Left lung (tissue), 10 donors: Measurements from ENCODE around the gene TAS2R40. TPM values are rescaled to one million over a fixed set of nuclear protein-coding genes. Genes with fewer than 3 reads are reported as not detected.

ENCODE experiments used
- ATAC-seq: fragments of 200-7000 bp; cut with Tn5 transposase; one replicate; pipeline ENCODE4 v1.9.1; 2020; ENCODE audit warnings: moderate library complexity
- DNase-seq, 4 donors: peaks; one replicate each; pipeline ENCODE4 v3.0.0-alpha.2; 2013 to 2020
- H3K27ac ChIP-seq, 2 donors: fragments of 200-600 bp; sonication (generic) in 1 of 2; one replicate each; pipeline versions ENCODE4 v1.5.0 to v1.8.0; 2020 to 2021
- H3K27me3 ChIP-seq, 2 donors: fragments of 200-600 bp; sonication (generic) in 1 of 2; one replicate each; pipeline versions ENCODE4 v1.5.0 to v1.8.0; 2020 to 2021
- H3K36me3 ChIP-seq, 2 donors: fragments of 200-600 bp; sonication (generic) in 1 of 2; one replicate each; pipeline versions ENCODE4 v1.5.0 to v1.8.0; 2020 to 2021
- H3K4me1 ChIP-seq, 2 donors: fragments of 200-600 bp; one replicate each; pipeline ENCODE4 v1.8.0; 2021
- H3K4me3 ChIP-seq, 2 donors: fragments of 200-600 bp; sonication (generic) in 1 of 2; one replicate each; pipeline versions ENCODE4 v1.5.0 to v1.8.0; 2020 to 2021; ENCODE audit warnings: mild to moderate bottlenecking in 1 of 2
- H3K9me3 ChIP-seq, 2 donors: fragments of 200-600 bp; sonication (generic) in 1 of 2; one replicate each; pipeline versions ENCODE4 v1.5.0 to v1.8.0; 2020 to 2021
- CTCF ChIP-seq, 2 donors: fragments of 200-600 bp; sonication (generic) in 1 of 2; IDR thresholded peaks; one replicate each; pipeline versions ENCODE4 v1.5.0 to v1.8.0; 2021; ENCODE audit warnings: antibody characterized with exemption in 2 of 2
- intact Hi-C, 2 donors: fragments of 100-400 bp; cut with DNase I; formaldehyde crosslinking; loops; one replicate each; pipeline versions ENCODE4 v1.11.2 to v1.14.2; 2022
- polyA plus RNA-seq, 6 donors: library from polyadenylated mRNA; unstranded; fragments of 120-200 nt; gene quantifications; one replicate each; pipeline ENCODE4 v1.2.1, GENCODE V29; 2013; ENCODE audit not compliant: insufficient read length in 6 of 6
- total RNA-seq, 2 donors: library from RNA; stranded (reverse); fragmentation: NEBNext Ultra II Directional; extraction: Animal tissue kit (Norgen Biotek cat#: 25700); gene quantifications; one replicate each; pipeline ENCODE4 v1.2.1, GENCODE V29; 2021
- donor health status: DM: no; HTN: yes; CAD: no.
- donor health status: DM: no; HTN: no; CAD: no.

Gene TAS2R40
- total and polyA plus RNA-seq, 8 donors: not detected

GRCh38 chr7:143237366-143237765 is 15.5 kb downstream of the TAS2R40 start:
- no peak for TF ChIP-seq CTCF (IDR thresholded peaks at IDR 0.05)
- H3K27me3 ChIP-seq: no peaks in the 10 kb centered on the region
- H3K36me3 ChIP-seq: no peaks in the 10 kb centered on the region
- peaks cover 0 to 10% of the 10 kb centered on the region in 2 donors for H3K9me3 ChIP-seq
- ATAC-seq (no peak), DNase-seq (no peak)
- intact Hi-C loops: loop anchor here in 1 of 2 donors (5.0 kb wide), 1 partner anchor 180 kb away; no protein-coding TSS in a partner anchor
- H3K27ac ChIP-seq: peak overlapping the region in 1 of 2 donors; percentile 84
- H3K4me3 ChIP-seq: no peak overlapping the region
- H3K4me1 ChIP-seq: peaks cover 0 to 46% of the 10 kb centered on the region in 2 donors

- H3K36me3 ChIP-seq: no peaks in the 10 kb centered on the region
- peaks cover 0 to 49% of the 10 kb centered on the region in 2 donors for H3K4me1 ChIP-seq
- H3K9me3 ChIP-seq: peaks cover 0 to 10% of the 10 kb centered on the region in 2 donors
- intact Hi-C loops: loop anchor here in 1 of 2 donors (5.0 kb wide), 1 partner anchor 179 kb away; no protein-coding TSS in a partner anchor
- H3K27ac ChIP-seq: peak overlapping the region in 1 of 2 donors; percentile 84
- DNase-seq: no peak
- H3K4me3 ChIP-seq: no peak overlapping the region
- no peak for TF ChIP-seq CTCF (IDR thresholded peaks at IDR 0.05)
- H3K27me3 ChIP-seq: no peaks in the 10 kb centered on the region
- no peak for ATAC-seq
Observed at GRCh38 chr7:143238289-143238980, 16.6 kb downstream of the TAS2R40 start.

- ATAC-seq (peak; percentile 52), DNase-seq (no peak)
- H3K4me1 ChIP-seq: peaks cover 0 to 48% of the 10 kb centered on the region in 2 donors
- TF ChIP-seq CTCF (IDR thresholded peaks at IDR 0.05): no peak
- no peaks in the 10 kb centered on the region for H3K27me3 ChIP-seq
- no peak overlapping the region for H3K4me3 ChIP-seq
- intact Hi-C loops: loop anchor here in 1 of 2 donors (5.0 kb wide), 2 partner anchors 62 to 177 kb away; no protein-coding TSS in a partner anchor
- H3K9me3 ChIP-seq: peaks cover 0 to 10% of the 10 kb centered on the region in 2 donors
- H3K36me3 ChIP-seq: no peaks in the 10 kb centered on the region
- peak overlapping the region; percentile 39 to 84 for H3K27ac ChIP-seq
Observed at GRCh38 chr7:143239813-143240212, 18.0 kb downstream of the TAS2R40 start.

GRCh38 chr7:143240291-143241168 is 18.7 kb downstream of the TAS2R40 start:
- ATAC-seq (peak; percentile 97), DNase-seq (peak in 3 of 4 donors; percentile 69 to 83 (median 71))
- Histone ChIP-seq H3K27me3 (no peaks in the 10 kb centered on the region), H3K4me1 (peaks cover 0 to 55% of the 10 kb centered on the region in 2 donors), H3K27ac (peak overlapping the region; percentile 39 to 84), H3K4me3 (no peak overlapping the region), H3K9me3 (peaks cover 0 to 10% of the 10 kb centered on the region in 2 donors), H3K36me3 (no peaks in the 10 kb centered on the region)
- TF ChIP-seq CTCF (IDR thresholded peaks at IDR 0.05): peak; percentile 93 to 94
- intact Hi-C loops: loop anchor here in 1 of 2 donors (5.0 kb wide), 1 partner anchor 62 kb away; no protein-coding TSS in a partner anchor
